Measurements from ENCODE around the gene SPEN. TPM values are rescaled to one million over a fixed set of nuclear protein-coding genes. Genes with fewer than 3 reads are reported as not detected.

Gene SPEN
- total and polyA plus RNA-seq, 2 of the 4 experiments (the other 2 are of a cell fraction): 7.6 to 15.8 TPM

DNA sequence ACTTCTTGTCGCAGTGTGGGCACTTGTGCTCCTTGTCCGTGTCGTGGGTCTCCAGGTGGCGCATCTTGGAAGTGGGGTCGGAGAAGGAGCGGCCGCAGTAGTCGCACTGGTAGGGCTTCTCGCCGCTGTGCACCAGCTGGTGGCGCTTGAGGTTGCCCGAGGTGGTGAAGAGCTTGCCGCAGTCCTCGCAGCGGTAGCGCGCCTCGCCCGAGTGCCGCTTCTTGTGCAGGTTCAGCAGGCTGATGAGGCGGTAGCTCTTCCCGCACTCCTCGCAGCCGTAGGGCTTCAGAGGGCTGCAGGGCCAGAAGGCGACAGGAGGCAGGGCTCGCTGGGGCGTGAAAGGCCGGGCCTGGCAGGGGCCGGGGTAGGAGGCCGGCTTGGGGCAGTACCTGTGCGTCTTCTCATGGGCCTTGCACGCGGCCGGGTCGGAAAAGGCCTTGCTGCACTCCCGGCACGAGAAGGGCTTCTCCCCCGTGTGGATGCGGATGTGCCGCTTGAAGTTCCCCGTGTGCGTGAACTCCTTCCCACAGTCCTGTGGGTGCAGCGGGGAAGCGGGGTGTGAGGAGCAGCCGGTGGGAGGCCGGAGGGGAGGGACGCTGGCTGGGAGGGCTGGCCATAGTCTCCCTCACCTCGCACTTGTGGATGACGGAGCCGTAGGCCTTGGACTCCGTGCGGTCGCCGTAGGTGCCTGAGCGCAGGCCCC lies 97.0 kb downstream of the SPEN start:
- no peaks in the 10 kb centered on the region for H3K27me3 ChIP-seq (ENCODE audit: control insufficient read depth, insufficient read depth, low read length)
- DNase-seq (no peak), ATAC-seq (ENCODE audit: low read depth) (no peak)
- no peak overlapping the region for H2AK5ac ChIP-seq (ENCODE audit: low read depth, low read length)
- H2BK5ac ChIP-seq (ENCODE audit: low read depth, low read length, poor library complexity, severe bottlenecking): no peak overlapping the region
- H2BK15ac ChIP-seq (ENCODE audit: low read depth, low read length): no peak overlapping the region
- H3K27ac ChIP-seq (ENCODE audit: insufficient read depth, low read length): no peak overlapping the region
- no peak overlapping the region for H3K4me3 ChIP-seq (ENCODE audit: insufficient read depth, low read depth, low read length)
- no peak overlapping the region for H4K91ac ChIP-seq (ENCODE audit: insufficient read depth, low read depth, low read length)
- H3K36me3 ChIP-seq (ENCODE audit: control insufficient read depth, insufficient read depth, low read length): peaks cover 74% of the 10 kb centered on the region
- ChIA-PET CTCF (no interaction called here), POLR2A (ENCODE audit: unreplicated experiment) (no interaction called here)
- H3K9ac ChIP-seq (ENCODE audit: low read depth, low read length): no peak overlapping the region
- no TSS peak for BruUV-seq (replicated peaks)
- H3K9me1 ChIP-seq (ENCODE audit: insufficient read depth, low read length): peaks cover 24% of the 10 kb centered on the region
- H3K4me2 ChIP-seq (ENCODE audit: low read depth, low read length): no peak overlapping the region
- TF ChIP-seq SMC3 (IDR thresholded peaks at IDR 0.05; ENCODE audit: low read depth, low read length): no peak
- TF ChIP-seq BHLHE40 (IDR thresholded peaks at IDR 0.05; ENCODE audit: low read depth, low read length): no peak
- TF ChIP-seq MXI1 (IDR thresholded peaks at IDR 0.05; ENCODE audit: borderline replicate concordance, low read depth, low read length): no peak
- TF ChIP-seq CTCF (conservative IDR thresholded peaks at IDR 0.05; ENCODE audit: low read depth, low read length): no peak
- no peak overlapping the region for H2BK120ac ChIP-seq (ENCODE audit: low read depth, low read length)
- H4K8ac ChIP-seq (ENCODE audit: low read depth in 2 of 2, low read length in 2 of 2): no peak overlapping the region
- in situ Hi-C loops (cut with MboI; ENCODE audit: low sequenced_read_pairs) (no loop called here), intact Hi-C loops (cut with micrococcal nuclease) (no loop called here), dilution Hi-C loops (cut with HindIII; ENCODE audit: low sequenced_read_pairs, unreplicated experiment) (no loop called here)
- WGBS, 2 experiments (ENCODE audit: extremely low coverage in 2 of 2, insufficient read length in 1 of 2): 95% methylated on average over 24 of the region's 55 CpGs; no CpG with 5 or more reads in 1 of the 2 experiments
- H4K20me1 ChIP-seq (ENCODE audit: insufficient read depth, low read length): peaks cover 2% of the 10 kb centered on the region; the same call in 1 of the 2 replicates
- H3K9me3 ChIP-seq (ENCODE audit: control insufficient read depth, insufficient read depth, low read length): no peaks in the 10 kb centered on the region
- no peak overlapping the region for H4K5ac ChIP-seq (ENCODE audit: low read depth, low read length)
- no peak overlapping the region for H2AFZ ChIP-seq (replicated peaks; ENCODE audit: low read length, poor library complexity)
- no peak overlapping the region for H3K56ac ChIP-seq (ENCODE audit: extremely low read depth, insufficient read depth, low read length)
- no peak overlapping the region for H3K18ac ChIP-seq (ENCODE audit: low read depth, low read length)
- H3K23ac ChIP-seq (ENCODE audit: low read depth, low read length): no peak overlapping the region
- H2BK20ac ChIP-seq (ENCODE audit: low read depth, low read length): no peak overlapping the region
- peaks cover 18% of the 10 kb centered on the region for H3K4me1 ChIP-seq (ENCODE audit: control insufficient read depth, insufficient read depth, low read length)
- no peak overlapping the region for H3K14ac ChIP-seq (replicated peaks; ENCODE audit: low read depth, low read length)
- peaks cover 25 to 75% of the 10 kb centered on the region in 2 experiments; a peak in 3 of 4 replicates for H3K79me1 ChIP-seq (ENCODE audit: low read depth in 1 of 2, low read length in 2 of 2)
- no peak overlapping the region for H2AK9ac ChIP-seq (replicated peaks; ENCODE audit: low read depth, low read length, poor library complexity)
- no peak overlapping the region for H3K4ac ChIP-seq (ENCODE audit: low read depth, low read length)
